ENCODE measurements around the gene FAM50B. TPM values are rescaled to one million over a fixed set of nuclear protein-coding genes. Genes with fewer than 3 reads are reported as not detected.

FAM50B gene
- total and polyA plus RNA-seq, 2 of the 13 experiments (the other 11 are each of a cell fraction or from before 2014, with no cell fraction given): 0.05 TPM; not detected in 1

DNA sequence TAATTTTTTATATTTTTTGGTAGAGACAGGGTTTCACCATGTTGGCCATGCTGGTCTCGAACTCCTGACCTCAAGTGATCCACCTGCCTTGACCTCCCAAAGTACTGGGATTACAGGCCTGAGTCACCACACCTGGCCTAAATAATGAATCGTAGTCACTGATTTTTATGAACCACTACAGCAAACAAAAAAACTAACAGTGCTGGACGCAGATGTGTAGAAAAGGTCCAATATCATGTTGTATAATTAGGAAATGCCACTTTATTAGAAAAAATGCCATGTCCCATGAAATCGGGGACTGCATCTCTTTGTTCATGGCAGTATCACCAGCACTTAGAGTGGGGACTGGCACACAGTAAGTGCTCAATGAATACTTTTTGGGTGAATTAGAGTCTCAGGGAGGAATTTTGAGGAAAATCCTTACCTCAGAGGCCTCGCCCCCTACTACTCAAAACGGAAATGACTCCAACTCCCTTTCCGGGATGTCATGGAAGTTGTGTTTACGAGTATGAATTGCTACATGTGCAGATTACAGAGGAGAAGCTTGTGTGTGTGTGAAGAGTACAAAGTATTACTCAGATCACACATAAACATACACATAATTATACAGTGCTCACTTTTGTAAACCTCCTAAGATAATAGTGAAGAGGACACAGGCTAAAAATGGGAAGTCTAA is 43.6 kb upstream of the FAM50B start (continued):
- TF ChIP-seq, protein P1, sequence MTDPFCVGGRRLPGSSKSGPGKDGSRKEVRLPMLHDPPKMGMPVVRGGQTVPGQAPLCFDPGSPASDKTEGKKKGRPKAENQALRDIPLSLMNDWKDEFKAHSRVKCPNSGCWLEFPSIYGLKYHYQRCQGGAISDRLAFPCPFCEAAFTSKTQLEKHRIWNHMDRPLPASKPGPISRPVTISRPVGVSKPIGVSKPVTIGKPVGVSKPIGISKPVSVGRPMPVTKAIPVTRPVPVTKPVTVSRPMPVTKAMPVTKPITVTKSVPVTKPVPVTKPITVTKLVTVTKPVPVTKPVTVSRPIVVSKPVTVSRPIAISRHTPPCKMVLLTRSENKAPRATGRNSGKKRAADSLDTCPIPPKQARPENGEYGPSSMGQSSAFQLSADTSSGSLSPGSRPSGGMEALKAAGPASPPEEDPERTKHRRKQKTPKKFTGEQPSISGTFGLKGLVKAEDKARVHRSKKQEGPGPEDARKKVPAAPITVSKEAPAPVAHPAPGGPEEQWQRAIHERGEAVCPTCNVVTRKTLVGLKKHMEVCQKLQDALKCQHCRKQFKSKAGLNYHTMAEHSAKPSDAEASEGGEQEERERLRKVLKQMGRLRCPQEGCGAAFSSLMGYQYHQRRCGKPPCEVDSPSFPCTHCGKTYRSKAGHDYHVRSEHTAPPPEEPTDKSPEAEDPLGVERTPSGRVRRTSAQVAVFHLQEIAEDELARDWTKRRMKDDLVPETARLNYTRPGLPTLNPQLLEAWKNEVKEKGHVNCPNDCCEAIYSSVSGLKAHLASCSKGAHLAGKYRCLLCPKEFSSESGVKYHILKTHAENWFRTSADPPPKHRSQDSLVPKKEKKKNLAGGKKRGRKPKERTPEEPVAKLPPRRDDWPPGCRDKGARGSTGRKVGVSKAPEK (CRISPR knock-in tag; IDR thresholded peaks at IDR 0.05; ENCODE audit: borderline replicate concordance): no peak
- TF ChIP-seq U2AF2 (IDR thresholded peaks at IDR 0.05; ENCODE audit: low read depth, low read length) (no peak), NCOA5 (CRISPR knock-in tag; IDR thresholded peaks at IDR 0.05) (no peak), RFX5 (IDR thresholded peaks at IDR 0.05; ENCODE audit: low read depth, low read length) (no peak), HNRNPH1 (optimal IDR thresholded peaks at IDR 0.05; ENCODE audit: low read depth, low read length) (no peak), ZNF460 (CRISPR knock-in tag; IDR thresholded peaks at IDR 0.05; ENCODE audit: borderline replicate concordance) (no peak), NFYB (CRISPR knock-in tag; IDR thresholded peaks at IDR 0.05) (0 out of 2 replicates have a peak, but pooled peaks have one; percentile 26), ZNF558 (CRISPR knock-in tag; IDR thresholded peaks at IDR 0.05; ENCODE audit: borderline replicate concordance) (no peak), CENPT (CRISPR knock-in tag; IDR thresholded peaks at IDR 0.05; ENCODE audit: low read depth) (no peak), SUZ12 (IDR thresholded peaks at IDR 0.05; ENCODE audit: low read depth, low read length) (no peak), ZBTB3 (CRISPR knock-in tag; IDR thresholded peaks at IDR 0.05; ENCODE audit: borderline replicate concordance, low read depth) (no peak), ZNF746 (CRISPR knock-in tag; IDR thresholded peaks at IDR 0.05) (0 out of 2 replicates have a peak, but pooled peaks have one; percentile 4), MAF1 (CRISPR knock-in tag; IDR thresholded peaks at IDR 0.05; ENCODE audit: borderline replicate concordance) (no peak), HOXA5 (CRISPR knock-in tag; IDR thresholded peaks at IDR 0.05) (0 out of 2 replicates have a peak, but pooled peaks have one; percentile 11), POLR2G (IDR thresholded peaks at IDR 0.05; ENCODE audit: low read depth, low read length) (no peak)
- TF ChIP-seq, protein P2, sequence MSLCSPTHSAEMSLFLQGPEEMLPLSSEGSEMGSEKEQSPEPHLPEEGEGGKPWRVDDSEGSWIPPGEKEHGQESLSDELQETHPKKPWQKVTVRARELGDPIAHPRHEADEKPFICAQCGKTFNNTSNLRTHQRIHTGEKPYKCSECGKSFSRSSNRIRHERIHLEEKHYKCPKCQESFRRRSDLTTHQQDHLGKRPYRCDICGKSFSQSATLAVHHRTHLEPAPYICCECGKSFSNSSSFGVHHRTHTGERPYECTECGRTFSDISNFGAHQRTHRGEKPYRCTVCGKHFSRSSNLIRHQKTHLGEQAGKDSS (CRISPR knock-in tag; IDR thresholded peaks at IDR 0.05; ENCODE audit: borderline replicate concordance, low read depth): no peak
- TF ChIP-seq, protein P3, sequence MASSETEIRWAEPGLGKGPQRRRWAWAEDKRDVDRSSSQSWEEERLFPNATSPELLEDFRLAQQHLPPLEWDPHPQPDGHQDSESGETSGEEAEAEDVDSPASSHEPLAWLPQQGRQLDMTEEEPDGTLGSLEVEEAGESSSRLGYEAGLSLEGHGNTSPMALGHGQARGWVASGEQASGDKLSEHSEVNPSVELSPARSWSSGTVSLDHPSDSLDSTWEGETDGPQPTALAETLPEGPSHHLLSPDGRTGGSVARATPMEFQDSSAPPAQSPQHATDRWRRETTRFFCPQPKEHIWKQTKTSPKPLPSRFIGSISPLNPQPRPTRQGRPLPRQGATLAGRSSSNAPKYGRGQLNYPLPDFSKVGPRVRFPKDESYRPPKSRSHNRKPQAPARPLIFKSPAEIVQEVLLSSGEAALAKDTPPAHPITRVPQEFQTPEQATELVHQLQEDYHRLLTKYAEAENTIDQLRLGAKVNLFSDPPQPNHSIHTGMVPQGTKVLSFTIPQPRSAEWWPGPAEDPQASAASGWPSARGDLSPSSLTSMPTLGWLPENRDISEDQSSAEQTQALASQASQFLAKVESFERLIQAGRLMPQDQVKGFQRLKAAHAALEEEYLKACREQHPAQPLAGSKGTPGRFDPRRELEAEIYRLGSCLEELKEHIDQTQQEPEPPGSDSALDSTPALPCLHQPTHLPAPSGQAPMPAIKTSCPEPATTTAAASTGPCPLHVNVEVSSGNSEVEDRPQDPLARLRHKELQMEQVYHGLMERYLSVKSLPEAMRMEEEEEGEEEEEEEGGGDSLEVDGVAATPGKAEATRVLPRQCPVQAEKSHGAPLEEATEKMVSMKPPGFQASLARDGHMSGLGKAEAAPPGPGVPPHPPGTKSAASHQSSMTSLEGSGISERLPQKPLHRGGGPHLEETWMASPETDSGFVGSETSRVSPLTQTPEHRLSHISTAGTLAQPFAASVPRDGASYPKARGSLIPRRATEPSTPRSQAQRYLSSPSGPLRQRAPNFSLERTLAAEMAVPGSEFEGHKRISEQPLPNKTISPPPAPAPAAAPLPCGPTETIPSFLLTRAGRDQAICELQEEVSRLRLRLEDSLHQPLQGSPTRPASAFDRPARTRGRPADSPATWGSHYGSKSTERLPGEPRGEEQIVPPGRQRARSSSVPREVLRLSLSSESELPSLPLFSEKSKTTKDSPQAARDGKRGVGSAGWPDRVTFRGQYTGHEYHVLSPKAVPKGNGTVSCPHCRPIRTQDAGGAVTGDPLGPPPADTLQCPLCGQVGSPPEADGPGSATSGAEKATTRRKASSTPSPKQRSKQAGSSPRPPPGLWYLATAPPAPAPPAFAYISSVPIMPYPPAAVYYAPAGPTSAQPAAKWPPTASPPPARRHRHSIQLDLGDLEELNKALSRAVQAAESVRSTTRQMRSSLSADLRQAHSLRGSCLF (CRISPR knock-in tag; IDR thresholded peaks at IDR 0.05; ENCODE audit: borderline replicate concordance): no peak
- TF ChIP-seq, protein P4, sequence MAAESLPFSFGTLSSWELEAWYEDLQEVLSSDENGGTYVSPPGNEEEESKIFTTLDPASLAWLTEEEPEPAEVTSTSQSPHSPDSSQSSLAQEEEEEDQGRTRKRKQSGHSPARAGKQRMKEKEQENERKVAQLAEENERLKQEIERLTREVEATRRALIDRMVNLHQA (CRISPR knock-in tag; IDR thresholded peaks at IDR 0.05): no peak
- TF ChIP-seq, protein P5, sequence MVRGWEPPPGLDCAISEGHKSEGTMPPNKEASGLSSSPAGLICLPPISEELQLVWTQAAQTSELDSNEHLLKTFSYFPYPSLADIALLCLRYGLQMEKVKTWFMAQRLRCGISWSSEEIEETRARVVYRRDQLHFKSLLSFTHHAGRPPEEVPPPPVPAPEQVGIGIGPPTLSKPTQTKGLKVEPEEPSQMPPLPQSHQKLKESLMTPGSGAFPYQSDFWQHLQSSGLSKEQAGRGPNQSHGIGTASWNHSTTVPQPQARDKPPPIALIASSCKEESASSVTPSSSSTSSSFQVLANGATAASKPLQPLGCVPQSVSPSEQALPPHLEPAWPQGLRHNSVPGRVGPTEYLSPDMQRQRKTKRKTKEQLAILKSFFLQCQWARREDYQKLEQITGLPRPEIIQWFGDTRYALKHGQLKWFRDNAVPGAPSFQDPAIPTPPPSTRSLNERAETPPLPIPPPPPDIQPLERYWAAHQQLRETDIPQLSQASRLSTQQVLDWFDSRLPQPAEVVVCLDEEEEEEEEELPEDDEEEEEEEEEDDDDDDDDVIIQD (CRISPR knock-in tag; IDR thresholded peaks at IDR 0.05; ENCODE audit: low read depth): no peak; the same call in none of the 2 replicates

Measured in HepG2 (cell line).